Hepatocyte (in vitro differentiated cells): ENCODE measurements around the gene CELSR1. TPM values are rescaled to one million over a fixed set of nuclear protein-coding genes. Genes with fewer than 3 reads are reported as not detected.

Experiments
- DNase-seq: peaks from one replicate; pipeline ENCODE4 v3.0.0-alpha.2; 2016; ENCODE audit warnings: low spot score
- H2AFZ ChIP-seq: fragments of 200-600 bp; sonication (generic); 2 replicates; pipeline ENCODE4 v1.6.0; 2016; ENCODE audit warnings: antibody characterized with exemption, mild to moderate bottlenecking
- H3K27ac ChIP-seq: fragments of 200-600 bp; sonication (generic); 2 replicates; pipeline ENCODE4 v1.5.1; 2016; ENCODE audit warnings: mild to moderate bottlenecking
- H3K27me3 ChIP-seq: fragments of 200-600 bp; sonication (generic); 2 replicates; pipeline ENCODE4 v1.6.1; 2016
- H3K36me3 ChIP-seq: fragments of 200-600 bp; sonication (generic); replicated peaks from 2 replicates; pipeline ENCODE4 v1.5.1; 2016; ENCODE audit warnings: low read depth; ENCODE audit not compliant: insufficient read depth
- H3K4me1 ChIP-seq: fragments of 200-600 bp; sonication (generic); 2 replicates; pipeline ENCODE4 v1.5.1; 2016; ENCODE audit warnings: mild to moderate bottlenecking, moderate library complexity; ENCODE audit not compliant: insufficient read depth
- H3K4me2 ChIP-seq: fragments of 200-600 bp; sonication (generic); 2 replicates; pipeline ENCODE4 v1.6.0; 2016
- H3K4me3 ChIP-seq: fragments of 200-600 bp; sonication (generic); 2 replicates; pipeline ENCODE4 v1.5.1; 2016; ENCODE audit warnings: mild to moderate bottlenecking
- H3K79me2 ChIP-seq: fragments of 200-600 bp; sonication (generic); 2 replicates; pipeline ENCODE4 v1.6.0; 2017; ENCODE audit warnings: mild to moderate bottlenecking
- H3K9me2 ChIP-seq: fragments of 200-600 bp; sonication (generic); replicated peaks from 2 replicates; pipeline ENCODE4 v1.6.0; 2017; ENCODE audit warnings: mild to moderate bottlenecking; ENCODE audit not compliant: insufficient read depth
- H3K9me3 ChIP-seq: fragments of 200-600 bp; sonication (generic); 2 replicates; pipeline ENCODE4 v1.5.1; 2016; ENCODE audit warnings: low read depth, mild to moderate bottlenecking
- H4K20me1 ChIP-seq: fragments of 200-600 bp; sonication (generic); 2 replicates; pipeline ENCODE4 v1.6.0; 2016; ENCODE audit warnings: mild to moderate bottlenecking; ENCODE audit not compliant: insufficient read depth, poor library complexity, severe bottlenecking
- EZH2 ChIP-seq: fragments of 200-600 bp; sonication (generic); IDR thresholded peaks from 2 replicates; pipeline ENCODE4 v1.6.1; 2016; ENCODE audit warnings: antibody characterized with exemption, mild to moderate bottlenecking, borderline replicate concordance
- EZH2phosphoT487 ChIP-seq: fragments of 200-600 bp; sonication (generic); IDR thresholded peaks from one replicate; pipeline ENCODE4 v1.6.1; 2018; ENCODE audit warnings: antibody characterized with exemption, mild to moderate bottlenecking, low read depth, moderate library complexity; ENCODE audit not compliant: unreplicated experiment, severe bottlenecking
- WGBS: methylation state at CpG from one replicate; pipeline ENCODE4 v1.1.6; 2016; ENCODE audit warnings: low lambda C conversion rate; ENCODE audit errors: missing lambda C conversion rate; 5-methylcytosine and 5-hydroxymethylcytosine counted together
- polyA plus RNA-seq: library from polyadenylated mRNA; unstranded; fragments of >200 nt; fragmentation: Nextera tagmentation; extraction: Ambion mirVana; gene quantifications from 2 replicates; pipeline ENCODE4 v1.2.1, GENCODE V29; 2016
- total RNA-seq: library from RNA; depleted of rRNA; stranded (reverse); fragments of >200 nt; gene quantifications from 2 replicates; pipeline ENCODE4 v1.2.3, GENCODE V29; 2014
- TF ChIP-seq, protein P1 (sequence below): fragments of 200-600 bp; sonication (generic); IDR thresholded peaks from 2 replicates; pipeline ENCODE4 v1.5.1; 2016; ENCODE audit warnings: antibody characterized with exemption, mild to moderate bottlenecking; ENCODE audit not compliant: poor library complexity

The CELSR1 gene
- total and polyA plus RNA-seq, 2 experiments from 2014 or later, result 3.0 to 8.7 TPM

DNA sequence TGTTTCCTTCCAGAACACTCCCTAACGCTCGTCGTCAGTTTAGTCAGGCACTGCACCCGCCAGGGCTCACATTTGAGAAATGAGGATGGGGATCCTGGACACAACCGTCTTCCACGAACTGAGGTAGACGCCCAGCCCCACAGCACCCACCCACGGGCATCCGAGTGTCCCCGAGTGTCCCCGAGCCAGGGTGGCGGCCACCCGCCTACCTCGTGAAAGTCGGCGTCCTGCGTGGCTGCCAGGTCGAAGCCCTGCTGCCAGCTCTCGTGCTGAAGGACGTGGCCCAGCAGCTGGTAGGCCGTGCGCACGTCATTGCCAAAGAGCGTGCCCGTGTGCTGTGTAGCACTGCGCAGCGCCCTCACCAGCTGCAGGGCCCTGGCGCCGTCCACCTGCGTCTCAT lies 148.3 kb downstream of the CELSR1 start:
- Histone ChIP-seq H4K20me1 (no peaks in the 10 kb centered on the region), H3K4me3 (no peak overlapping the region), H3K9me2 (no peaks in the 10 kb centered on the region), H3K27me3 (no peaks in the 10 kb centered on the region), H2AFZ (no peak overlapping the region), H3K36me3 (no peaks in the 10 kb centered on the region), H3K79me2 (no peaks in the 10 kb centered on the region), H3K27ac (no peak overlapping the region), H3K4me1 (no peaks in the 10 kb centered on the region), H3K9me3 (no peaks in the 10 kb centered on the region), H3K4me2 (no peak overlapping the region)
- DNase-seq, result no peak
- whole genome bisulfite sequencing, result 96% methylated on average over 30 of the region's 30 CpGs
- TF ChIP-seq EZH2phosphoT487 (no peak), EZH2 (no peak)

DNA sequence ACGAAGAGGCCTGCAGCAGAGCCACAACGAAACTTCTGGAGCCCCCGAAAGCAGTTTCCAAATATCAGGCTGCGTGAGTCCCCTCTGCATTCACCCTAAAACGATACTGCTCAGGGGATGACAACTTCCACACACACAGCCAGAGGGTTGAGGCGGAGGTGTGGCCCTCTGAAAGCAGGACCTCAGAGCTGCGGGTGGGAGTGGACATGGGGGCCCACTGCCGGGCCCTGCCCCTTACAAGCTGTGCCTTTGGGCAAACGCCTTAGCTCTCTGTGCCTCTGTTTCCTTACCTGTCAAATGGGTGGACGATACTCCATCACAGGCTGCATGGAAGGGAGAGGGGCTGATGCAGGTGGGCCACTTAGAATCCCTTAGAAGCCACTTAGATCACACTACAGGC lies 148.8 kb downstream of the CELSR1 start:
- no peaks in the 10 kb centered on the region for H4K20me1 ChIP-seq
- WGBS, result 94% methylated on average over 8 of the region's 10 CpGs
- no peak for TF ChIP-seq EZH2
- TF ChIP-seq EZH2phosphoT487, result no peak
- TF ChIP-seq, protein P1, sequence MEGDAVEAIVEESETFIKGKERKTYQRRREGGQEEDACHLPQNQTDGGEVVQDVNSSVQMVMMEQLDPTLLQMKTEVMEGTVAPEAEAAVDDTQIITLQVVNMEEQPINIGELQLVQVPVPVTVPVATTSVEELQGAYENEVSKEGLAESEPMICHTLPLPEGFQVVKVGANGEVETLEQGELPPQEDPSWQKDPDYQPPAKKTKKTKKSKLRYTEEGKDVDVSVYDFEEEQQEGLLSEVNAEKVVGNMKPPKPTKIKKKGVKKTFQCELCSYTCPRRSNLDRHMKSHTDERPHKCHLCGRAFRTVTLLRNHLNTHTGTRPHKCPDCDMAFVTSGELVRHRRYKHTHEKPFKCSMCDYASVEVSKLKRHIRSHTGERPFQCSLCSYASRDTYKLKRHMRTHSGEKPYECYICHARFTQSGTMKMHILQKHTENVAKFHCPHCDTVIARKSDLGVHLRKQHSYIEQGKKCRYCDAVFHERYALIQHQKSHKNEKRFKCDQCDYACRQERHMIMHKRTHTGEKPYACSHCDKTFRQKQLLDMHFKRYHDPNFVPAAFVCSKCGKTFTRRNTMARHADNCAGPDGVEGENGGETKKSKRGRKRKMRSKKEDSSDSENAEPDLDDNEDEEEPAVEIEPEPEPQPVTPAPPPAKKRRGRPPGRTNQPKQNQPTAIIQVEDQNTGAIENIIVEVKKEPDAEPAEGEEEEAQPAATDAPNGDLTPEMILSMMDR, result no peak

DNA sequence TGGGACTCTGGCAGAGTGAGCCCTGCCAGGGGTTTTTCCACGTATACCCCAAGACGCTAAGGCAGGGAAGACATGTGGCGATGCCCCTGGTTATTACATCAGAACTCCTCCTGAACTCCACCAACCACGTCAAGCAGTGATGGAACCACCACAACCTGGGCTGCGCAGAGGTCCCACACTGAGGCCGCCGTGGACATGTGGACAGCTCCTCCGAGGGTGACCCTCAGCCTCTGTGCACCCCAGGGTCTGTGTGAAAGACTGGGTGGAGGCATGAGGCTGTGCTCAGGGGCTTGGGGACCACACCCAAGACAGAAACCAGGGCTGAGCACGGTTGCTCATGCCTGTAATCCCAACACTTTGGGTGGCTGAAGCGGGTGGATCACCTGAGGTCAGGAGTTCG lies 149.7 kb downstream of the CELSR1 start:
- H3K9me3 ChIP-seq, result no peaks in the 10 kb centered on the region
- WGBS, result 95% methylated on average over 11 of the region's 11 CpGs
- no peak for TF ChIP-seq EZH2phosphoT487
- TF ChIP-seq, protein P1, result no peak
- TF ChIP-seq EZH2, result no peak

More for the DNA sequence above, 148.8 kb downstream of the CELSR1 start:
- H3K79me2 ChIP-seq, result no peaks in the 10 kb centered on the region
- DNase-seq, result no peak
- no peaks in the 10 kb centered on the region for H3K4me1 ChIP-seq
- H3K36me3 ChIP-seq, result no peaks in the 10 kb centered on the region
- H3K4me3 ChIP-seq, result no peak overlapping the region
- H2AFZ ChIP-seq, result no peak overlapping the region
- no peak overlapping the region for H3K27ac ChIP-seq
- no peaks in the 10 kb centered on the region for H3K9me3 ChIP-seq
- no peaks in the 10 kb centered on the region for H3K27me3 ChIP-seq
- no peaks in the 10 kb centered on the region for H3K9me2 ChIP-seq
- no peak overlapping the region for H3K4me2 ChIP-seq

DNA sequence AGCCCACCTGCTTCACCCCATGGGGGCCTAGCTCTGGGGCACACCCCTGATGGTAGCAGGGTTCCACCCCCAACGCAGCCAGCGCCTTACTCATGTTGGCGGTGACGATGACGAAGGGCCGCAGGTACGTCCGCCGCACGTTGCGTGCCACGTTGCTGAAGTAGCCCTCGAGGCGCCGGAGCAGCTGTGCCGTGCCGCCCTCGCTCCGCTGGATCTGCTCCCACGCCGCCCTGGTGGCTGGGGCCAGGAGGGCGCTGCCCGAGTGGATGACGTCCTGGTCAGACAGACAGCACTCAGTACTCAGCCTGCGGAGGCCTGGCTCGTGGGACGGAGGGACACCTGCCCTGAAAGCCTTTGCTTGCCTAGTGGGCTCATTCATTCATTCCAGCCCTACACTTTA lies 151.1 kb downstream of the CELSR1 start:
- H3K27me3 ChIP-seq, result no peaks in the 10 kb centered on the region

More for the DNA sequence above, 149.7 kb downstream of the CELSR1 start:
- no peaks in the 10 kb centered on the region for H4K20me1 ChIP-seq
- H3K4me3 ChIP-seq, result no peak overlapping the region
- H3K27me3 ChIP-seq, result no peaks in the 10 kb centered on the region
- no peaks in the 10 kb centered on the region for H3K4me1 ChIP-seq
- no peak for DNase-seq
- no peaks in the 10 kb centered on the region for H3K79me2 ChIP-seq
- H2AFZ ChIP-seq, result no peak overlapping the region
- H3K36me3 ChIP-seq, result no peaks in the 10 kb centered on the region
- no peak overlapping the region for H3K27ac ChIP-seq
- H3K4me2 ChIP-seq, result no peak overlapping the region
- H3K9me2 ChIP-seq, result no peaks in the 10 kb centered on the region

More for the DNA sequence above, 151.1 kb downstream of the CELSR1 start:
- 96% methylated on average over 27 of the region's 27 CpGs for WGBS
- H3K4me1 ChIP-seq, result no peaks in the 10 kb centered on the region
- no peak overlapping the region for H3K4me3 ChIP-seq
- no peak overlapping the region for H2AFZ ChIP-seq
- no peaks in the 10 kb centered on the region for H3K36me3 ChIP-seq
- H3K4me2 ChIP-seq, result no peak overlapping the region
- no peaks in the 10 kb centered on the region for H3K9me2 ChIP-seq
- no peak for DNase-seq
- H3K79me2 ChIP-seq, result no peaks in the 10 kb centered on the region
- TF ChIP-seq, protein P1, result no peak
- TF ChIP-seq EZH2 (no peak), EZH2phosphoT487 (no peak)
- H3K9me3 ChIP-seq, result no peaks in the 10 kb centered on the region
- H4K20me1 ChIP-seq, result no peaks in the 10 kb centered on the region
- H3K27ac ChIP-seq, result no peak overlapping the region
